Breast epithelium (tissue), 3 donors: ENCODE data around the gene SPRY2.

Source experiments
- CTCF ChIP-seq, 3 donors: fragments of 450-650 bp; IDR thresholded peaks; one replicate each; pipeline ENCODE4 v1.5.1; 2016 to 2017; ENCODE audit warnings: antibody characterized with exemption in 3 of 3, mild to moderate bottlenecking in 3 of 3, moderate library complexity in 3 of 3
- POLR2A ChIP-seq: fragments of 450-650 bp; IDR thresholded peaks from one replicate; pipeline ENCODE4 v1.6.1; 2016; ENCODE audit warnings: antibody characterized with exemption, mild to moderate bottlenecking, moderate library complexity

GRCh38 chr13:80339563-80339911 lies 1.4 kb downstream of the SPRY2 start:
- TF ChIP-seq CTCF (IDR thresholded peaks at IDR 0.05): no peak
- no peak for TF ChIP-seq POLR2A
